GM12873 (cell line): ENCODE results near the gene RAD23B.

Source experiments
- TF ChIP-seq, protein P1 (sequence below): IDR thresholded peaks from 2 replicates; pipeline ENCODE4 v1.5.1; 2012; ENCODE audit warnings: low read depth, mild to moderate bottlenecking, moderate library complexity, low read length, control low read depth; ENCODE audit not compliant: insufficient read depth; ENCODE audit errors: missing control alignments

The RAD23B gene

DNA sequence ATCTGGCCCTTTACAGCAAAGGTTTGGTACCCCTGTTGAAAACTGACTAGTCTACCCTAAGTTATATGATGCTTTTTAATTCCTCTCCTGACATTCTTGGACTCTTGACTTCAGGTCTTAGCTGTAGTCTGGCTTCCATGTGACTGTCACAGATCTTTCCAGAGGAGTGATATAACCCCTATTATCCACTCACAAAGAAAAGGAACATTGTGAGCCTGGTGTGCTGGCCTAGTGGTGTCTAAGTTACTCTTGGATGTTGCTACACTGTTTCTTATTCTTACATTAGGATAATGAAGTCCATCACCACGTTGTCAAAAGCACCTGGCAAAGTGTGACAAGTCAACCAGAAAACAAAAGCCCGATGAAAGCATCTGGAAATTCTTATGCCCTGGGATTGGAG, 49.8 kb downstream of the RAD23B start:
- TF ChIP-seq, protein P1, sequence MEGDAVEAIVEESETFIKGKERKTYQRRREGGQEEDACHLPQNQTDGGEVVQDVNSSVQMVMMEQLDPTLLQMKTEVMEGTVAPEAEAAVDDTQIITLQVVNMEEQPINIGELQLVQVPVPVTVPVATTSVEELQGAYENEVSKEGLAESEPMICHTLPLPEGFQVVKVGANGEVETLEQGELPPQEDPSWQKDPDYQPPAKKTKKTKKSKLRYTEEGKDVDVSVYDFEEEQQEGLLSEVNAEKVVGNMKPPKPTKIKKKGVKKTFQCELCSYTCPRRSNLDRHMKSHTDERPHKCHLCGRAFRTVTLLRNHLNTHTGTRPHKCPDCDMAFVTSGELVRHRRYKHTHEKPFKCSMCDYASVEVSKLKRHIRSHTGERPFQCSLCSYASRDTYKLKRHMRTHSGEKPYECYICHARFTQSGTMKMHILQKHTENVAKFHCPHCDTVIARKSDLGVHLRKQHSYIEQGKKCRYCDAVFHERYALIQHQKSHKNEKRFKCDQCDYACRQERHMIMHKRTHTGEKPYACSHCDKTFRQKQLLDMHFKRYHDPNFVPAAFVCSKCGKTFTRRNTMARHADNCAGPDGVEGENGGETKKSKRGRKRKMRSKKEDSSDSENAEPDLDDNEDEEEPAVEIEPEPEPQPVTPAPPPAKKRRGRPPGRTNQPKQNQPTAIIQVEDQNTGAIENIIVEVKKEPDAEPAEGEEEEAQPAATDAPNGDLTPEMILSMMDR = no peak

DNA sequence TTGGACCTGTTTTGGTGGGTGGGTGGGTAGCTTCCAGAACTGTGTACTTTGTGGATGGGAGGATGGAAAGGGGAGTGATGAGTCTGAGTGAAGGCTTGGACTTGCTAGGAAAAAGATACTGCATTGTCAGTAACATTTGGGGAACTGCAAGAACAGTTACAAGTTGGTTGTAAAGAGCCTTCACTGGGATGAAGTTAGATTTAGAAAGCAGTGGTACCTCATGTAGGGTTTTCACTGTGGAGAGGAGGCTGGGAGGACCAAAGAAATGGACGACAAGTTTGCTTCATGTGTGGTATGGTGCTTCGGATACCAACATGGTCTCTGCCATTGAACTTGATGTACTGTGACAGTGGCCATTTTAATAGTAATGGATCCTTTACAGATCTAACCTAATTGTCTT, 50.3 kb downstream of the RAD23B start:
- TF ChIP-seq, protein P1 = no peak

DNA sequence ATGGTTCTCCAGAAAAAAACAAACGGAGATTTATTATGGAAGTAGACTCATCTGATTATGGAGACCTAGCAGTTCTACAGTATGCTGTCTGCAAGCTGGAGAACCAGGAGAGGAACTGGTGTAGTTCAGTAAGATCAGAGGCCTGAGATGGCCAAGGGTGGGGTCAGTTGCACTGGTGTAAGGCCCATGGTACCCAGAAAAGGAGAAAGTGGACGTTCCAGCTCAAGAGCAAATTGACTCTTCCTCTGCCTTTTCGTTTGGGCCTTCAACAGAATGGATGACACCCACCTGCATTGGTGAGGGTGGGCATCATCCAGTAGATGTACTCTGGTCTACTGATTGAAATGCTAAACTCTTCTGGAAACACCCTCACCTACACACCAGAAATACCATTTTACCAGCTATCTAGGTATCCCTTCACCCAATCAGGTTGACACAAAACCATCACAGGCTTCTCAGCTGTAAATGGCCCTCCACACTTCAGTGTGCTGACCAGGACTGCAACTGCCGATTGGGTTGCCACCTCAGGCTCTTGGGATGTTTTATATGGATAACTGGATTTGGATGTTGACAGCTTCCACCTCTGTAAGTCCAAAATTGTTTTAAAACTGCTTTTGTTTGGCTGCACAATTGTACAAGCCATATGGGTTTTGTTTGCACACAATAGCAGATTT, 51.2 kb downstream of the RAD23B start:
- TF ChIP-seq, protein P1 = no peak

DNA sequence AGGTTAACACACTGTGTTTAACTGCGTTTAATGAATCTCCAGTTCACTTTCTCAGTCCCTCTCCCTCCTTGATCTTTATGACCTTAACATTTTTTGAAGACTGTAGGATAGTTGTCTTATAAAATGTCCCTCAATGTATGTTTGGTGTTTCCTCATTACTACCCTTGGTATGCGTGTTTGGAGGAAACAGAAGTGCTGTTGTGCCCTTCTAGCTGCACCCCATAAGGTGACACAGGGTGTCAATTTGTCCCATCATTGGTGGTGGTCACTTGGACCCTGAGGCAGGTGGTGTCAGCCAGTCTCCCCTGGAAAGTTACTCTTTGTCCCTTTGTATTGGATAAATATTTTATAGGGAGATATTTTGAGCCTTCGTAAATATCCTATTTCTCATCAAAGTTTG, 52.3 kb downstream of the RAD23B start:
- TF ChIP-seq, protein P1 = no peak

DNA sequence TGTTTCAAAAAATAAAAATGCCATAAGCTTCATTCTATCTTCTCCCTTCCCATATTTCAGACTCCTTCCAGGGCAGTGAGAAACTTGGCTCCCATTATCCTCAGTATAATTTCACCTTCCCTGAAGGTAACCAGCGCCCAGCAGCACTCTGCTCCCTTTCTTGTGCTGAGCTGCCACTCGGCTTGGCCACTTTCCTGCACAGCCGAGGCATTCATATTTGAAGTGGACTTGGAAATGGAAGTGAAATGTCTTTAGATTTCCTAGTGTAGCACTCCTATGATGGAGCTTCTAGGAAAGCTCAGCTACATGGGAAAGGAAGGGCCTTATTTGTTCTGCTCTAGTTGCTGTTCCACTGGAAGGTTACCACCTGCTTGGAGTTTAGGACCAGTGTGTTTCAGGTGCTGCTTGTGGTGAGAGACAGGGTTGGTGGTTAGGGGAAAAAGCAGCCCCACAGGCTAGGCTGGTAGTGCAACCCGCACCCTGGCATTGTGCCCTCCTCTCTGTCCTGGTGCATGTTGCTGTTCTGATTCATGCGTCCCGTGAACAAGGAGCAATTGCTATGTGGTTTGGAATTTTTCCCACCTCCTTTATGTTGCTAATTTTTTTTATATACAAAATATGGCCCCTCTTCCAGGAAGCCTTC, 53.8 kb downstream of the RAD23B start:
- TF ChIP-seq, protein P1 = no peak

DNA sequence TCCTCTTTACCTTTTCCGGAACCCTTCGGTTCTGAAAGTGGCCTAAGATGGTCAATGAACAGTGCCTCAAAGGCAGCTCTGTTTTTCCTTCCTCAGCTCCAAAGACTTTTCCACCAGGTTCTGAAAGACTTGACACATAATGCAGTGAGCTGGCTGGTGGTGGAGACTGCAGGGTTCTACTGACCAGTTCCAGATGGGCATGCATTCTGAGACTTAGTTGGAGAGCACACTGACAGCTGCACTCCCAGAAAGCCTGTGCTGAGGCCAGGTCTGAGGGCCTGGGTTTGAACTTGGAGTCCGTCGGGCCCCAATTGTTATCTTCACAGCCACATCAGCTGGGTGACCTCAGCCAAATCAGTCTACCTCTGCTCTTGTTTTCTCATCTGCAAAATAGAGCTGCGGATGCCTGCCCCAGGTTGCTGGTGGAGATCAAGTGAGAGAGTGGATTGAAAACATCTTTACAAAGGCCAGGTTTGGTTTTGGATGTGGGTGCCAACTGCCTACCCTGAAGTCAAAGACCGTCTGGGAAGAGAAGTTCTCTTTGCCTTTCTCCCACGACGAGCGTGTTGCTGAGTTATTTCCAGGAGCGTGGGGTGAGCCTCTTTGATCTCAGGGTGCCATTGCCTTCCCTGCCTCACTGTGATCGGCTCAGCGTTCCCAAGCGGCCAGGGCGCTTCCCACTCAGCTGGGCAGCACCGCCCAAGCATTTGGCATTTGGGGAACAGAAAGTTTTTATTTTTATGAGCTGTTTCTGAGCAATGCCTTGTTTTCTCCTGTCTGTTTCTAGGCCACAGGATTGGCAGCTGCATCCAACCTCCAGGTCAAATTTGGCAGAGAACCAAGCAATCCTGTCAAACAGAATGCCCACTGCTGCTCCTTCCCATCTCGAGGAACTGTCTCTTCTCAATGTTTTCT, 54.9 kb downstream of the RAD23B start:
- TF ChIP-seq, protein P1 = no peak

DNA sequence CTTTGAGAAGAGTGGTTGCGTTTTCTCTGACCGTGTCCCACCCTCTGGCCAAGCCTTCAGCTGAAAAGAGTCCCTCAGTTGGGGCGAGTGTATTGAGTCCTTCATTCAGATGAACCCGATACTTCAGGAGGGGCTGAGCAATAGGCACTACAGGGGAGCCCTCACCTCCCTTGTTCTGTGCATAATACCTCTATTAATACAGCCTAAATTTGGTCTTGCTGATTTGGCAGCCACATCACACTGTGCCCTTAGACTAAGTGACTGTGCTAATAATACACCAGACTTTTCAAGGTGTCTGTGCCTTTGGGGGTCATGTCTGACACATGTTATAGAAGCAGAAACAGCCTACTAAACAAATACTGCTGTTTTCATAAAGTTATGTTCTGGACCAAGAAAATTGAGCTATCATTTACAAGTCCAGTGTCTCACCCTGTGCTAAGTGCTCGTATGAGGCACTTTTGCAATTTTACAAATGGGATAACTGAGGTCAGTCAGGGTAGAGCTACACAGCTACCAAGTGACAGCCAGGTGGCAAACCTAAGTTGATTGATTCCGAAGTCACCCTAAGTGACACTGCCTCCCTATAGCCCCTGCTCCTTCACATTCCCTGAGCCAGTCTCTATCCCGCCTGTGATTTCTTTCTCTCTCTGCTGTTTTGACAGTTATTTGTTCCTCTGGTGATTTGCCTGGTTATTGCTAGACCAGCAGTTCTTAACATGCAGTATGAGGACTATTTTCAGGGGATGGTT, 56.0 kb downstream of the RAD23B start:
- TF ChIP-seq, protein P1 = no peak
